Measurements from ENCODE around the gene CEBPB.

GRCh38 chr20:50149481-50150254 is 41.0 kb upstream of the CEBPB start:
- TF ChIP-seq CTCF (IDR thresholded peaks at IDR 0.05) = no peak
- no peak for TF ChIP-seq POLR2AphosphoS5 (IDR thresholded peaks at IDR 0.05; ENCODE audit: insufficient read depth in 1 of 2, low read depth in 1 of 2)
- no peak for TF ChIP-seq POLR2A (IDR thresholded peaks at IDR 0.05)

Measured in vagina (tissue), 2 donors.